Cortex of kidney (tissue), 1 donor: ENCODE results near the gene TRPV3.
"Not testable (repeated sequence)": the region's sequence is repeated elsewhere in the genome, so short reads cannot be mapped to it uniquely, and the experiment has no call there.

Experiments used
- DNase-seq: peaks from one replicate; lab custom pipeline; 2025; lab: John Stamatoyannopoulos, UW

The TRPV3 gene

DNA sequence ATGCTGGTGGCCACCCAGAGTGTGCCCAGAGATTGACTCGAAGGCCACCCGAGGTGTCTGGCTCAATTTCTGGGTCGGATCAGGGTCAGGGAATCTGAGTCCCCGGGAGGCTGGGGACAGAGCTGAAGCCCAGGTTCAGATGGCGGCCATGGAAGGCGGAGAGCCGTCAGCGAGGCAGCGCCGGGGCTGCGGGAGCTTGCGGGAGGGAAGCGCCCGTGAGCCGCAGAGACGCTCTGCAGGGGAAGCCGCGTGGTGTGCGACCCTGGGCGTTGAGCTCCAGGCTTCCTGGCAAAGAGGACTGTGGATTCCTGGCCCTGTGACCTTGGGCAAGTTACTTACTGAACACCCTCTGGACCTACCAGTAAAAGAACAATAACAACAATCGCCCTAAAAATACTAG, 85.5 kb downstream of the TRPV3 start:
- no peak for DNase-seq

DNA sequence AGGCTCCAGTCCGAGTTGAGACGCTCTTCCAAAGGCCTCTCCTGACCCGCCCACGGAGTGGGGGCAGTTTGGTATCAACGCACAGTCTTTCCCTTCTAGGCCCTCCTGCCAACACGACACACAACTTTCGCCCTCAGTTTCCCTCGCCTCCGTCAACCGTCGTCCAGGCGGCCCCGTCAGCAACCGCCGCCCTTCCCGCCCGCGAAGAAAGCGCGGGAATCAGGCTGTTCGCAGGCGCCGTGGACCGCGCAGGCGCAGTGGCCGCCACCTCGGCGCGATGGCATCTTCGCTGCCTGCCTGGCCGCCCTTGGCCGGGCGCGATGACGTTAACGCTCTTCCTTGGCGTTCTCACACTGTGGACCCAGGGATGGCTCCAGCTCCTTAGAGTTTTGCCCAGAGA, 86.0 kb downstream of the TRPV3 start, which contains the start of gene SPATA22:
Gene SPATA22, minus strand, starts transcription at position 221 of the 400 bp plus-strand sequence. CDS start 2,494 bp downstream, outside the sequence.
- DNase-seq = no peak

DNA sequence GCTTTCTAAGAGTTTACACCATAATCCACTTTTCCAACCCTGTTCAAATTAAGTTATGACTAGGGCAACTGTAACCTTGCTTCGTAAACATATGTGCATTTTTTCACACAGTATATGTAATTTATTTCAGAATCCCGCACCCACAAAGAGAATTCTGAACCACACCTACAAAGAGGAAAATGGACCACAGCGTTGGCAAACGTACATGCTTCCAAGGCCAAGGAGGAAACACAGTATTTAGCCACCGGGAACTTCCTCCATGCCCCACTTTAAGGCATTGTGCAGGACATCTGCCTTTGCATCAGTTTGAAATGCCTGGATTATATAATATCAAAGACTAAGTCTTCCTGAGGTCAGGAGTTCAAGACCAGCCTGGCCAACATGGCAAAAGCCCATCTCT, 88.1 kb downstream of the TRPV3 start:
- DNase-seq = no peak

DNA sequence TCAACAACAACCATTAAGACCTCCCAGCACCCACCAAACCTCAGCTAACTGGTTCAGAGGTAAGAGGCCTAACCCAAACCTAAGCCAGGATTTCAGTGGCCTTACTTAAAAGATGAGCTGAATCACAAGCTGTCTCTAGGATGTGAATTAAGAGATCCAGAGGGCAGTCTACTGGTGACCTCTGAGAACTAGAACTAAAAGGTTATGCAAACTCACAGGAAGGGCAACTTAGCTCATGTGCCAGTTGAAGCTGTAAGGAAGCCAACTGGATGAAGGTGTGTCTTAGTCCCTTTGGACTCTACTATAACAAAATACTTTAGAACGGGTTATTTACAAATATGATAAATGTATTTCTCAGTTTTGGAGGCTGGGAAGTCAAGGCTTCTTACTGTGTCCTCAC, 91.3 kb downstream of the TRPV3 start:
- not testable (repeated sequence) for DNase-seq
